Mammary epithelial cell (primary cell): ENCODE results near the gene USB1.

Source experiments
- EZH2 ChIP-seq: IDR thresholded peaks from 2 replicates; pipeline ENCODE4 v1.6.1; 2012; ENCODE audit warnings: low read length, inconsistent platforms, borderline replicate concordance
- TF ChIP-seq, protein P1 (sequence below), 2 donors: IDR thresholded peaks in 1 of 2; conservative IDR thresholded peaks in 1 of 2; 2 replicates each; pipeline ENCODE4 v1.5.1; 2011 to 2012; ENCODE audit warnings: inconsistent platforms in 2 of 2, low read length in 2 of 2, mild to moderate bottlenecking in 2 of 2, control low read depth in 1 of 2, low read depth in 1 of 2; ENCODE audit not compliant: insufficient read depth in 1 of 2; ENCODE audit errors: extremely low read depth in 1 of 2

DNA sequence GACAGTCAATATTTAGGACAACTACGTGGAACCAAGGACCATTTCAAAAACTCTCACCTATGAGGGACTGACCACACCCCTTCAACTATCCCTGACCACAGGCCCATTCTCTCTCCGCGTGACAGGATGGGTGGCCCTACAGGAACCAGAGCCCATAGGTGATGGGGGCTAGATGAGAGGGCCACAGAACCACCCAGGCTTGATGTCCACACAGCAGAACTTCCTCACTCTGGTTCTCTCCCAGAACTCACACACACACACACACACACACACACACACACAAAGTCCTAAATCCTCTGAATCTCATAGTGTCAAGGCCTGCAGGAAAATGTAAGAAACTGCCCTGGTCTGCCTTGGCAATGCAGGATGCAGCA, 2.2 kb upstream of the USB1 start:
- TF ChIP-seq, protein P1, sequence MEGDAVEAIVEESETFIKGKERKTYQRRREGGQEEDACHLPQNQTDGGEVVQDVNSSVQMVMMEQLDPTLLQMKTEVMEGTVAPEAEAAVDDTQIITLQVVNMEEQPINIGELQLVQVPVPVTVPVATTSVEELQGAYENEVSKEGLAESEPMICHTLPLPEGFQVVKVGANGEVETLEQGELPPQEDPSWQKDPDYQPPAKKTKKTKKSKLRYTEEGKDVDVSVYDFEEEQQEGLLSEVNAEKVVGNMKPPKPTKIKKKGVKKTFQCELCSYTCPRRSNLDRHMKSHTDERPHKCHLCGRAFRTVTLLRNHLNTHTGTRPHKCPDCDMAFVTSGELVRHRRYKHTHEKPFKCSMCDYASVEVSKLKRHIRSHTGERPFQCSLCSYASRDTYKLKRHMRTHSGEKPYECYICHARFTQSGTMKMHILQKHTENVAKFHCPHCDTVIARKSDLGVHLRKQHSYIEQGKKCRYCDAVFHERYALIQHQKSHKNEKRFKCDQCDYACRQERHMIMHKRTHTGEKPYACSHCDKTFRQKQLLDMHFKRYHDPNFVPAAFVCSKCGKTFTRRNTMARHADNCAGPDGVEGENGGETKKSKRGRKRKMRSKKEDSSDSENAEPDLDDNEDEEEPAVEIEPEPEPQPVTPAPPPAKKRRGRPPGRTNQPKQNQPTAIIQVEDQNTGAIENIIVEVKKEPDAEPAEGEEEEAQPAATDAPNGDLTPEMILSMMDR (conservative IDR thresholded peaks at IDR 0.05 in 1 of 2, IDR thresholded peaks at IDR 0.05 in 1 of 2; ENCODE audit: extremely low read depth in 1 of 2, insufficient read depth in 1 of 2, low read depth in 1 of 2, low read length in 2 of 2) = no peak
- TF ChIP-seq EZH2 = no peak
